Suprapubic skin (tissue), 4 donors: Measurements from ENCODE around the gene TEAD2.
"Not testable (repeated sequence)": the region's sequence is repeated elsewhere in the genome, so short reads cannot be mapped to it uniquely, and the experiment has no call there.

Source experiments
- POLR2A ChIP-seq, 2 donors: fragments of 450-650 bp; IDR thresholded peaks; one replicate each; pipeline ENCODE4 v1.6.1; 2017; ENCODE audit warnings: antibody characterized with exemption in 2 of 2, mild to moderate bottlenecking in 2 of 2, moderate library complexity in 2 of 2
- POLR2AphosphoS5 ChIP-seq, 3 donors: sonication (generic); formaldehyde crosslinking; IDR thresholded peaks; one replicate each; pipeline ENCODE4 v1.6.1; 2017; ENCODE audit warnings: antibody characterized with exemption in 3 of 3
- TF ChIP-seq, protein P1 (sequence below), 2 donors: fragments of 200-600 bp in 1 of 2; fragments of 450-650 bp in 1 of 2; sonication (generic) in 1 of 2; IDR thresholded peaks; one replicate each; pipeline ENCODE4 v1.5.1; 2016 to 2019; ENCODE audit warnings: antibody characterized with exemption in 2 of 2, mild to moderate bottlenecking in 1 of 2, moderate library complexity in 1 of 2

GRCh38 chr19:49325756-49326155 lies 36.5 kb downstream of the TEAD2 start:
- TF ChIP-seq, protein P1, sequence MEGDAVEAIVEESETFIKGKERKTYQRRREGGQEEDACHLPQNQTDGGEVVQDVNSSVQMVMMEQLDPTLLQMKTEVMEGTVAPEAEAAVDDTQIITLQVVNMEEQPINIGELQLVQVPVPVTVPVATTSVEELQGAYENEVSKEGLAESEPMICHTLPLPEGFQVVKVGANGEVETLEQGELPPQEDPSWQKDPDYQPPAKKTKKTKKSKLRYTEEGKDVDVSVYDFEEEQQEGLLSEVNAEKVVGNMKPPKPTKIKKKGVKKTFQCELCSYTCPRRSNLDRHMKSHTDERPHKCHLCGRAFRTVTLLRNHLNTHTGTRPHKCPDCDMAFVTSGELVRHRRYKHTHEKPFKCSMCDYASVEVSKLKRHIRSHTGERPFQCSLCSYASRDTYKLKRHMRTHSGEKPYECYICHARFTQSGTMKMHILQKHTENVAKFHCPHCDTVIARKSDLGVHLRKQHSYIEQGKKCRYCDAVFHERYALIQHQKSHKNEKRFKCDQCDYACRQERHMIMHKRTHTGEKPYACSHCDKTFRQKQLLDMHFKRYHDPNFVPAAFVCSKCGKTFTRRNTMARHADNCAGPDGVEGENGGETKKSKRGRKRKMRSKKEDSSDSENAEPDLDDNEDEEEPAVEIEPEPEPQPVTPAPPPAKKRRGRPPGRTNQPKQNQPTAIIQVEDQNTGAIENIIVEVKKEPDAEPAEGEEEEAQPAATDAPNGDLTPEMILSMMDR (IDR thresholded peaks at IDR 0.05): not testable (repeated sequence)
- not testable (repeated sequence) for TF ChIP-seq POLR2A, POLR2AphosphoS5 (IDR thresholded peaks at IDR 0.05)
